Measurements from ENCODE around the gene PRDX2.

PRDX2 gene

DNA sequence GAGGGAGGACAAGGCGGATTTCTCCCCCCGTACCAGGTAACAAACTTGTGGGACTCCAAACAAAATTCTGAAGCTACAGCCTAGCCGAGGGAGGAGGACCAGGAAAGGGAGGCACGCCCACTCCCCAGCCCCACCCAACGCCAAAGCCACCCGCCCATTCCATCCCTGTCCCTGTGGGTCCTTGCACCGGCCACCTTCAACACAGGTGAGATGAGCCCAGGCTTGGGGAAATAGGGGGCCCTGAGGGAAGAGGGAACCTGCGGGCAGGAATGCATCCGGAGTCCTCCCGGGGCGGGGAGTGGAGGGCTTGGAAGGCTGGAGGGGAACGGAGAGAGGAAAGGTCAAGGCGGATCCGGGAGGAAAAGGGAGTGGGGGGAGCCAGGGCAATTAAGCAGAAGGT, 50.0 kb downstream of the PRDX2 start, which contains the start of gene BEST2:
BEST2 (plus strand) TSS at position 157 of the 400 bp plus-strand sequence. CDS start 802 bp downstream, outside the sequence.
- DNase-seq: no peak

DNA sequence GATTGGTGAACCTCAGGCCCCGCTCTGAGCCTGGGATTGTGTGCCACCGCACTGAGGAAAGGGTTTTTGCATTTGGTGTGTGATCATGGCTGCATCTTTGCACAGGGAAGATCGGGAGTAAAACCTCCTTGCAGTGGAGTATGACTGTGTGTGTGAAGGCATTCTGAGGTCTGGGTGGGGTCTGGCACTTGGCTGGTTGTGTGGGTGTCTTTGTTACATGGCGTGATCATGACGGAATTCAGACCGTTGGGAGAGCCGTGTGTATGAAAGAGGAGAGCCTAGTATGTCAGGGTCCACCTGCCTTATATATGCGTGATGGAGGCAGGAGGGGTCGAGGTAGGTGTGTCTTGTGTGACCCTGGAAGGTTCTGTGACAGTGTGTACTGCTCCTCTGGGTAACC, 50.7 kb downstream of the PRDX2 start:
- no peak for DNase-seq

DNA sequence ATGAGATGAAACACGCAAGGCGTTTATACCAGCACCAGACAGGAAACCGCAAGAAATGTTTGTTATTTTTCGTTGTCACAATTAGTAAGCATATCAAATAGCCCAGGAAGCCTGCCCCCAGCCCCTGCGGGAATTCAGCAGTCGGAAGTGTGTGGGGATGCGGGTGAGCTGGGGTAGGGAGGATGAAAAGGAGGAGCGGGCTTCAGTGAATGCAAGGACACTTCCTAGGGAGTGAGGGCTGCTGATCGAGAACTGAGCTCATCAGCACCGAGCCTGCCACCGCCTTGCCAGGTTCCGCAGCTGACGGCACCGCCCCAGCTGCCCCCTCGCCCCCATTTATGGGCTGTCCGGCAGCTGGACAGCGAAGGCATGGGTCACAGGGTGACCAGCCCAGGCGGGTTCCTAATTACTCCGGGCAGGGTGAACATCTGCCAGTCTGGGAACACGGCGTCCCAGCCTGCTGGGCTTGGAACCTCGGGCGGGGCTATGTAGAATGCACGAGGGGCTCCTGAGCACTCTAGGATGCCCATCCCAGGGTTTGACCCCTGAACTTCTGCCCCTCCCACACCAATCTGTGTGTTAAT, 51.6 kb downstream of the PRDX2 start:
- DNase-seq: peak; percentile 34

DNA sequence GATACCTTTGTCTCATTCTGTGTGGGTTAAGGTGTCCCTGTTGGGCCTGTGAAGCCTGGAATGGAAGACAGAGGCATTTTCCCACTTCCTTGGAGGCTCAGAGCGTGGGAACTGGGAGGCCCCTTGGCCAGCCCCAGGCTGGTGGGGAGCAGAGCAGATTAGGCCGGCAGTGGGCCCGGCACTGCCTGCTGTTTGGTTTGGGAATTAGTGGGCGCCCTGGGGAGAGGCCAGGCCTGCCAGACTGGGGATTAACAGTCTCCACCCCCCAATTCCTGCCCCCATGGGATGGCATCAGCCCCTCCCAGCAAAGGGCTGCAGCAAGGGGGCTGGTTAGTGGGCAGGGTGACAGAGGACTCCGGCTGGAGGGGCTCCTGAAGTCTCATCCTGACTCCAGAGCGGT, 53.1 kb downstream of the PRDX2 start:
- peak; percentile 42 for DNase-seq

Data from retina (tissue), 1 donor.